Endothelial cell of umbilical vein (primary cell): ENCODE results near the gene CD82. TPM values are rescaled to one million over a fixed set of nuclear protein-coding genes. Genes with fewer than 3 reads are reported as not detected.

ENCODE experiments used
- BruUV-seq: library from RNA; stranded (reverse); fragments of 400-500 nt; replicated peaks from 2 replicates; lab custom pipeline; 2021; lab: Mats Ljungman, UMichigan
- CTCF ChIA-PET: fragments of 300-600, 350-600 bp; sonication (Branson Sonifier 250); formaldehyde crosslinking; loops from one replicate; lab custom pipeline; 2021; ENCODE audit warnings: antibody characterized with exemption, inconsistent platforms; lab: Charles Lee
- POLR2A ChIA-PET: fragments of 300-600, 350-600 bp; sonication (Branson Sonifier 250); formaldehyde crosslinking; loops from one replicate; lab custom pipeline; 2021; ENCODE audit warnings: antibody characterized with exemption, inconsistent platforms; lab: Charles Lee
- DNase-seq: peaks from one replicate; pipeline ENCODE4 v3.0.0-alpha.2; 2011; ENCODE audit warnings: low read depth, low spot score
- FAIRE-seq: peaks from 2 replicates; lab custom pipeline; 2011; peaks lifted over from hg19 to GRCh38; lab: Jason Lieb, UNC
- H2AFZ ChIP-seq: 2 replicates; pipeline ENCODE4 v1.6.0; 2012; ENCODE audit warnings: low read depth, low read length, control low read depth, inconsistent platforms
- H3K27ac ChIP-seq: 2 replicates; pipeline ENCODE4 v1.5.1; 2011; ENCODE audit warnings: low read depth, mild to moderate bottlenecking, control low read depth, low read length, moderate library complexity; ENCODE audit not compliant: insufficient read depth
- H3K27me3 ChIP-seq, 2 experiments: 2 replicates each; pipeline versions ENCODE4 v1.6.0 to v1.6.1; 2011; ENCODE audit warnings: low read length in 2 of 2, mixed read lengths in 1 of 2; ENCODE audit not compliant: control insufficient read depth in 2 of 2, insufficient read depth in 2 of 2
- H3K36me3 ChIP-seq, 2 experiments: 2 replicates in 1 of 2; 3 replicates in 1 of 2; pipeline ENCODE4 v1.5.1; 2011; ENCODE audit warnings: low read length in 2 of 2, mild to moderate bottlenecking in 1 of 2, moderate library complexity in 1 of 2; ENCODE audit not compliant: control insufficient read depth in 2 of 2, insufficient read depth in 2 of 2; ENCODE audit errors: extremely low read depth in 1 of 2
- H3K4me1 ChIP-seq: 3 replicates; pipeline ENCODE4 v1.5.1; 2011; ENCODE audit warnings: mild to moderate bottlenecking, low read length; ENCODE audit not compliant: control insufficient read depth, insufficient read depth; ENCODE audit errors: extremely low read depth
- H3K4me2 ChIP-seq: 2 replicates; pipeline ENCODE4 v1.6.1; 2011; ENCODE audit warnings: low read length, control low read depth, mixed read lengths; ENCODE audit not compliant: insufficient read depth
- H3K4me3 ChIP-seq, 3 experiments: fragments of 200-600 bp in 1 of 3; sonication (generic), shearing (Covaris generic) in 1 of 3; replicated peaks in 1 of 3; 2 replicates each; pipeline ENCODE4 v1.5.1; 2011 to 2016; ENCODE audit warnings: control low read depth in 3 of 3, low read length in 3 of 3, mild to moderate bottlenecking in 2 of 3, inconsistent platforms in 1 of 3, low read depth in 1 of 3, moderate library complexity in 1 of 3; ENCODE audit not compliant: insufficient read depth in 1 of 3
- H3K79me2 ChIP-seq: 2 replicates; pipeline ENCODE4 v1.6.0; 2012; ENCODE audit warnings: low read length, inconsistent platforms; ENCODE audit not compliant: control insufficient read depth, insufficient read depth
- H3K9ac ChIP-seq: replicated peaks from 2 replicates; pipeline ENCODE3; 2011; ENCODE audit warnings: low read length, control low read depth; ENCODE audit not compliant: insufficient read depth; ENCODE audit errors: extremely low read depth
- H3K9me1 ChIP-seq: replicated peaks from 3 replicates; pipeline ENCODE4 v1.6.0; 2011; ENCODE audit warnings: mild to moderate bottlenecking, low read length; ENCODE audit not compliant: control insufficient read depth, insufficient read depth; ENCODE audit errors: extremely low read depth
- H3K9me3 ChIP-seq: replicated peaks from 2 replicates; pipeline ENCODE4 v1.5.1; 2012; ENCODE audit warnings: low read length, inconsistent platforms; ENCODE audit not compliant: control insufficient read depth, insufficient read depth
- H4K20me1 ChIP-seq: replicated peaks from 2 replicates; pipeline ENCODE3; 2011; ENCODE audit warnings: mild to moderate bottlenecking, low read length; ENCODE audit not compliant: control insufficient read depth, insufficient read depth; ENCODE audit errors: extremely low read depth
- EZH2 ChIP-seq: IDR thresholded peaks from 2 replicates; pipeline ENCODE4 v1.6.1; 2012; ENCODE audit warnings: borderline replicate concordance, low read depth, mild to moderate bottlenecking, moderate library complexity, low read length, inconsistent platforms; ENCODE audit not compliant: severe bottlenecking
- FOS ChIP-seq: IDR thresholded peaks from 2 replicates; pipeline ENCODE4 v1.6.1; 2011; ENCODE audit warnings: mild to moderate bottlenecking, low read length, moderate library complexity, borderline replicate concordance; ENCODE audit not compliant: insufficient read depth
- GATA2 ChIP-seq: IDR thresholded peaks from 2 replicates; pipeline ENCODE4 v1.7.0; 2011; ENCODE audit warnings: low read depth, mild to moderate bottlenecking, moderate library complexity, mixed read lengths, low read length; ENCODE audit not compliant: insufficient read length, insufficient read depth
- JUN ChIP-seq: IDR thresholded peaks from 2 replicates; pipeline ENCODE4 v1.6.1; 2011; ENCODE audit warnings: borderline replicate concordance, low read depth; ENCODE audit not compliant: insufficient read length, insufficient read depth
- MYC ChIP-seq: IDR thresholded peaks from one replicate; pipeline ENCODE4 v1.6.1; 2011; ENCODE audit warnings: mild to moderate bottlenecking, low read depth, low read length
- POLR2A ChIP-seq: IDR thresholded peaks from 2 replicates; pipeline ENCODE4 v1.6.1; 2012; ENCODE audit warnings: low read depth, mild to moderate bottlenecking, control low read depth, low read length
- POLR2AphosphoS5 ChIP-seq: IDR thresholded peaks from 2 replicates; pipeline ENCODE4 v1.6.1; 2012; ENCODE audit warnings: low read depth, mild to moderate bottlenecking, control low read depth, low read length, moderate library complexity; ENCODE audit not compliant: insufficient read depth
- dilution Hi-C: fragments of 300-500 bp; cut with MboI; formaldehyde crosslinking; loops from one replicate; pipeline ENCODE4 v1.15.0; 2019; ENCODE audit warnings: low sequenced_read_pairs; ENCODE audit not compliant: extremely low pct_ligation_motif_present
- intact Hi-C: fragments of 100-400 bp; cut with micrococcal nuclease; formaldehyde crosslinking; loops from one replicate; pipeline ENCODE4 v1.10.0; 2022
- polyA plus RNA-seq, 4 experiments: library from polyadenylated mRNA; depleted of rRNA in 3 of 4; stranded (reverse) in 3 of 4; unstranded in 1 of 4; fragments of >200 nt; gene quantifications; 2 replicates each; pipeline versions ENCODE4 v1.2.1 to v1.2.3, GENCODE V29; 2011 to 2012; ENCODE audit warnings: missing spikeins in 1 of 4
- total RNA-seq: library from RNA; stranded (reverse); gene quantifications from 2 replicates; pipeline ENCODE4 v1.2.3, GENCODE V29; 2021
- TF ChIP-seq, protein P1 (sequence below): IDR thresholded peaks from 2 replicates; pipeline ENCODE4 v1.6.1; 2011; ENCODE audit not compliant: insufficient read depth, insufficient read length
- TF ChIP-seq, protein P2 (sequence below), 2 donors: IDR thresholded peaks; 1 replicate in 1 of 2; 2 replicates in 1 of 2; pipeline ENCODE4 v1.5.1; 2011; ENCODE audit warnings: low read length in 2 of 2, mild to moderate bottlenecking in 2 of 2, moderate library complexity in 2 of 2, control low read depth in 1 of 2, inconsistent platforms in 1 of 2, low read depth in 1 of 2; ENCODE audit not compliant: insufficient read depth in 1 of 2; ENCODE audit errors: extremely low read depth in 1 of 2

Gene CD82
- total and polyA plus RNA-seq, 2 donors (not counting 3 experiments of a cell fraction or from before 2014, with no cell fraction given), result 17.9 to 25.2 TPM

DNA sequence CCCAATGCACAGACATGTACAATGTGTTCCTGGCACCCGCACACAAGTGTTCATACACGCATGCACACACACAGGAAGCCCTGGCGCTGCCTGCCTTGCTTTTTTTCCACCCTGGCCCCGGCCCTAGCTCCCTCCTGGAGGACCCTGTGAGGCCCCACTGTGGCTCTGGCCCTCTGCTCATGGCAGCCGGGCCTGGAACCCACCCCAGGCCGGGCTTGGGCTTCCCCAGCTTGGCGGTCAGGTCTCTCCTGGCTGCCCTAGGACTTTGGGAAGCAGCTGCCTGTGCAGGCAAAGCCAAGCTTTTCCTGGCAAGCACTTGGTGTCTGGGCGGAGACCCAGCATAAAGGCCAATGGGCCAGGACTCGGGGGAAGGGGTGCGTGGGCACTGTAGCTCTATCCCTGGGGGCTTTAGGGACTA, 30.5 kb downstream of the CD82 start:
- no peak overlapping the region for H3K27ac ChIP-seq
- H3K4me2 ChIP-seq, result no peak overlapping the region
- ChIA-PET CTCF (interaction anchor here (0.9 to 1.7 kb wide), 3 partner anchors 21 to 316 kb away, joined by 3 to 6 read pairs (median 6); no protein-coding TSS in a partner anchor), POLR2A (no interaction called here)
- no peak overlapping the region for H3K4me3 ChIP-seq
- intact Hi-C loops, result no loop called here
- H3K36me3 ChIP-seq, result no peaks in the 10 kb centered on the region
- H2AFZ ChIP-seq, result no peak overlapping the region
- BruUV-seq, result no TSS peak
- H3K79me2 ChIP-seq, result no peaks in the 10 kb centered on the region
- DNase-seq, result peak; percentile 20
- H4K20me1 ChIP-seq, result no peaks in the 10 kb centered on the region
- TF ChIP-seq, protein P1, sequence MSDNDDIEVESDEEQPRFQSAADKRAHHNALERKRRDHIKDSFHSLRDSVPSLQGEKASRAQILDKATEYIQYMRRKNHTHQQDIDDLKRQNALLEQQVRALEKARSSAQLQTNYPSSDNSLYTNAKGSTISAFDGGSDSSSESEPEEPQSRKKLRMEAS, result no peak
- TF ChIP-seq, protein P2, sequence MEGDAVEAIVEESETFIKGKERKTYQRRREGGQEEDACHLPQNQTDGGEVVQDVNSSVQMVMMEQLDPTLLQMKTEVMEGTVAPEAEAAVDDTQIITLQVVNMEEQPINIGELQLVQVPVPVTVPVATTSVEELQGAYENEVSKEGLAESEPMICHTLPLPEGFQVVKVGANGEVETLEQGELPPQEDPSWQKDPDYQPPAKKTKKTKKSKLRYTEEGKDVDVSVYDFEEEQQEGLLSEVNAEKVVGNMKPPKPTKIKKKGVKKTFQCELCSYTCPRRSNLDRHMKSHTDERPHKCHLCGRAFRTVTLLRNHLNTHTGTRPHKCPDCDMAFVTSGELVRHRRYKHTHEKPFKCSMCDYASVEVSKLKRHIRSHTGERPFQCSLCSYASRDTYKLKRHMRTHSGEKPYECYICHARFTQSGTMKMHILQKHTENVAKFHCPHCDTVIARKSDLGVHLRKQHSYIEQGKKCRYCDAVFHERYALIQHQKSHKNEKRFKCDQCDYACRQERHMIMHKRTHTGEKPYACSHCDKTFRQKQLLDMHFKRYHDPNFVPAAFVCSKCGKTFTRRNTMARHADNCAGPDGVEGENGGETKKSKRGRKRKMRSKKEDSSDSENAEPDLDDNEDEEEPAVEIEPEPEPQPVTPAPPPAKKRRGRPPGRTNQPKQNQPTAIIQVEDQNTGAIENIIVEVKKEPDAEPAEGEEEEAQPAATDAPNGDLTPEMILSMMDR (IDR thresholded peaks at IDR 0.05; ENCODE audit: extremely low read depth in 1 of 2, insufficient read depth in 1 of 2, low read depth in 1 of 2, low read length in 2 of 2), result no peak
- no peak for TF ChIP-seq POLR2A
- no peak for TF ChIP-seq JUN
- no peaks in the 10 kb centered on the region for H3K9me1 ChIP-seq
- H3K9me3 ChIP-seq, result no peaks in the 10 kb centered on the region
- H3K4me1 ChIP-seq, result no peaks in the 10 kb centered on the region
- FAIRE-seq, result no peak
- no peaks in the 10 kb centered on the region for H3K27me3 ChIP-seq
- dilution Hi-C loops, result no loop called here
- no peak overlapping the region for H3K9ac ChIP-seq

DNA sequence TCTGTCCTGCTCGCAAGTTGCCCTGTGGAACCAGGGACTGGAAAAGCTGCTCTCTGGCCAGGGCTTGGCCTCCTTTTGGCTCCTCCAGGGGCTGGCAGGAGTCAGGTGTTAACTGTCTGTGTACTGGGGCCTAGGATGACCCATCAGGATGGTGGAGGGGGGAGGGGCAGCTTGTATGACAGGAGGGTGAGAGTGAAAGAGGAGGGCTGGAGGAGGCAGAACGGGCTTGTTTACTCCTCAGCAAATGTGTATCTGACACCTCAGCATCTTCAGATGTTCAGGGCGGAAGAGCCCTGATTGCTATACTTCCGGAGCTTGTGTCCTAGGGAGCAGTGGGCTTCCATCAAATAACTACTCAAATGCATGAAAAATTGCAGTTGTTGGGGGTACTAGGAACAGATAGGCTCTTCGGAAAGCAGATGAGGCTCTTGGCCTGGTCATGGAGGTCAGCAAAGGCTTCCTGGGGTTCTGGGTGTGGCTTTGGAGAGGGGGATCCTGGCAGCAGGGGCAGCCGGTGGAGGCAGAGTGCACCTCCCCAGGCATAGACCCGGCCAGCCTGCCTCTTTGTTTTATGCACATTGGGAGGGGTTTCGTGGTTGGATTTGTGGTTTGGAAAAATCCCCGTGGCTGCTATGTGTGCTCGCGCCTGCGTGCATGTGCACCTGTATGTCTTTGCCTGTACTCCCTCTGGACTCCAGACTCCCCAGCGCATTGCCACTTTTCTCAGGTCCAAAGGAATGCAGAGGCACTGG, 31.2 kb downstream of the CD82 start:
- H3K4me1 ChIP-seq, result no peaks in the 10 kb centered on the region

More for the DNA sequence above, 31.2 kb downstream of the CD82 start:
- POLR2A ChIA-PET, result no interaction called here
- H3K27ac ChIP-seq, result no peak overlapping the region
- TF ChIP-seq POLR2A, result no peak
- TF ChIP-seq GATA2, result no peak
- no peak for TF ChIP-seq MYC
- no peak for TF ChIP-seq POLR2AphosphoS5
- no peak for TF ChIP-seq FOS
- TF ChIP-seq, protein P1, result no peak
- TF ChIP-seq, protein P2 (IDR thresholded peaks at IDR 0.05; ENCODE audit: extremely low read depth in 1 of 2, insufficient read depth in 1 of 2, low read depth in 1 of 2, low read length in 2 of 2), result no peak
- TF ChIP-seq JUN, result no peak
- TF ChIP-seq EZH2, result no peak
- no peaks in the 10 kb centered on the region for H3K36me3 ChIP-seq
- H3K9ac ChIP-seq, result no peak overlapping the region
- no peak overlapping the region for H3K4me3 ChIP-seq
- H4K20me1 ChIP-seq, result no peaks in the 10 kb centered on the region
- dilution Hi-C loops, result no loop called here
- CTCF ChIA-PET, result interaction anchor here (1.0 to 1.7 kb wide), 2 partner anchors 20 to 25 kb away, joined by 6 read pairs; no protein-coding TSS in a partner anchor
- DNase-seq, result no peak
- H3K4me2 ChIP-seq, result no peak overlapping the region
- H3K27me3 ChIP-seq, result no peaks in the 10 kb centered on the region
- no peak overlapping the region for H2AFZ ChIP-seq
- intact Hi-C loops, result no loop called here
- no peaks in the 10 kb centered on the region for H3K9me1 ChIP-seq
- no peaks in the 10 kb centered on the region for H3K9me3 ChIP-seq
- BruUV-seq, result no TSS peak
- H3K79me2 ChIP-seq, result no peaks in the 10 kb centered on the region
- no peak for FAIRE-seq
